ENCODE results near the gene FAM210A. TPM values are rescaled to one million over a fixed set of nuclear protein-coding genes. Genes with fewer than 3 reads are reported as not detected.
"Not testable (repeated sequence)": the region's sequence is repeated elsewhere in the genome, so short reads cannot be mapped to it uniquely, and the experiment has no call there.

FAM210A gene, protein sequence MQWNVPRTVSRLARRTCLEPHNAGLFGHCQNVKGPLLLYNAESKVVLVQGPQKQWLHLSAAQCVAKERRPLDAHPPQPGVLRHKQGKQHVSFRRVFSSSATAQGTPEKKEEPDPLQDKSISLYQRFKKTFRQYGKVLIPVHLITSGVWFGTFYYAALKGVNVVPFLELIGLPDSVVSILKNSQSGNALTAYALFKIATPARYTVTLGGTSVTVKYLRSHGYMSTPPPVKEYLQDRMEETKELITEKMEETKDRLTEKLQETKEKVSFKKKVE
- total RNA-seq = 19.8 TPM

GRCh38 chr18:13726232-13726971, at the start of gene FAM210A, which contains the start of gene RNMT:
Gene FAM210A, minus strand, starts transcription at chr18:13726558. Its CDS starts 44,481 bp downstream, at chr18:13682077.
Gene RNMT, plus strand, starts transcription at chr18:13726673. Its CDS starts 4,845 bp downstream, at chr18:13731518.
- Histone ChIP-seq H3K4me3 (ENCODE audit: low read length in 3 of 3) (peak within 1 kb of the TSS; percentile 91 to 99 (median 98)), H3K27ac (ENCODE audit: low read depth, low read length) (peak within 1 kb of the TSS; percentile 99), H3K27me3 (ENCODE audit: control insufficient read depth in 3 of 3, insufficient read depth in 3 of 3, low read length in 3 of 3) (no peaks in the 10 kb centered on the region), H3K9ac (ENCODE audit: low read depth in 1 of 3, low read length in 3 of 3) (peak within 1 kb of the TSS; percentile 92 to 94 (median 93)), H3K4me1 (ENCODE audit: control insufficient read depth in 3 of 3, insufficient read depth in 3 of 3, low read length in 3 of 3) (peaks cover 12 to 24% (median 19%) of the 10 kb centered on the region in 3 donors), H3K9me3 (ENCODE audit: control insufficient read depth in 3 of 3, low read length in 3 of 3) (no peaks in the 10 kb centered on the region), H3K36me3 (ENCODE audit: control insufficient read depth in 3 of 3, insufficient read depth in 3 of 3, low read length in 3 of 3) (no peaks in the 10 kb centered on the region)

GRCh38 chr18:13775058-13775457, 48.7 kb upstream of the FAM210A start:
- Histone ChIP-seq H3K4me1 (ENCODE audit: control insufficient read depth in 3 of 3, insufficient read depth in 3 of 3, low read length in 3 of 3) (no peaks in the 10 kb centered on the region), H3K27me3 (ENCODE audit: control insufficient read depth in 3 of 3, insufficient read depth in 3 of 3, low read length in 3 of 3) (no peaks in the 10 kb centered on the region), H3K4me3 (ENCODE audit: low read length in 3 of 3) (no peak overlapping the region)

GRCh38 chr18:13762690-13763439, 36.5 kb upstream of the FAM210A start:
- H3K4me3 ChIP-seq (ENCODE audit: low read length in 3 of 3) = no peak overlapping the region
- no peaks in the 10 kb centered on the region for H3K9me3 ChIP-seq (ENCODE audit: control insufficient read depth in 3 of 3, low read length in 3 of 3)
- peaks cover 4 to 26% (median 18%) of the 10 kb centered on the region in 3 donors for H3K36me3 ChIP-seq (ENCODE audit: control insufficient read depth in 3 of 3, insufficient read depth in 3 of 3, low read length in 3 of 3)
- H3K27ac ChIP-seq (ENCODE audit: low read depth, low read length) = no peak overlapping the region
- H3K9ac ChIP-seq (ENCODE audit: low read depth in 1 of 3, low read length in 3 of 3) = no peak overlapping the region
- peaks cover 0 to 5% (median 0%) of the 10 kb centered on the region in 3 donors for H3K4me1 ChIP-seq (ENCODE audit: control insufficient read depth in 3 of 3, insufficient read depth in 3 of 3, low read length in 3 of 3)
- no peaks in the 10 kb centered on the region for H3K27me3 ChIP-seq (ENCODE audit: control insufficient read depth in 3 of 3, insufficient read depth in 3 of 3, low read length in 3 of 3)

More at GRCh38 chr18:13775058-13775457, 48.7 kb upstream of the FAM210A start:
- Histone ChIP-seq H3K9ac (ENCODE audit: low read depth in 1 of 3, low read length in 3 of 3) (no peak overlapping the region), H3K36me3 (ENCODE audit: control insufficient read depth in 3 of 3, insufficient read depth in 3 of 3, low read length in 3 of 3) (no peaks in the 10 kb centered on the region), H3K27ac (ENCODE audit: low read depth, low read length) (no peak overlapping the region), H3K9me3 (ENCODE audit: control insufficient read depth in 3 of 3, low read length in 3 of 3) (no peaks in the 10 kb centered on the region)

GRCh38 chr18:13760047-13760446, 33.7 kb upstream of the FAM210A start:
- Histone ChIP-seq H3K4me3 (ENCODE audit: low read length in 3 of 3) (no peak overlapping the region), H3K9ac (ENCODE audit: low read depth in 1 of 3, low read length in 3 of 3) (no peak overlapping the region), H3K27ac (ENCODE audit: low read depth, low read length) (peak overlapping the region; percentile 25), H3K27me3 (ENCODE audit: control insufficient read depth in 3 of 3, insufficient read depth in 3 of 3, low read length in 3 of 3) (no peaks in the 10 kb centered on the region), H3K9me3 (ENCODE audit: control insufficient read depth in 3 of 3, low read length in 3 of 3) (no peaks in the 10 kb centered on the region), H3K4me1 (ENCODE audit: control insufficient read depth in 3 of 3, insufficient read depth in 3 of 3, low read length in 3 of 3) (peaks cover 0 to 5% (median 0%) of the 10 kb centered on the region in 3 donors), H3K36me3 (ENCODE audit: control insufficient read depth in 3 of 3, insufficient read depth in 3 of 3, low read length in 3 of 3) (peaks cover 12 to 49% (median 37%) of the 10 kb centered on the region in 3 donors)

- peaks cover 22 to 58% (median 47%) of the 10 kb centered on the region in 3 donors for H3K36me3 ChIP-seq (ENCODE audit: control insufficient read depth in 3 of 3, insufficient read depth in 3 of 3, low read length in 3 of 3)
- H3K27me3 ChIP-seq (ENCODE audit: control insufficient read depth in 3 of 3, insufficient read depth in 3 of 3, low read length in 3 of 3) = no peaks in the 10 kb centered on the region
- no peak overlapping the region for H3K4me3 ChIP-seq (ENCODE audit: low read length in 3 of 3)
- H3K9me3 ChIP-seq (ENCODE audit: control insufficient read depth in 3 of 3, low read length in 3 of 3) = no peaks in the 10 kb centered on the region
- H3K9ac ChIP-seq (ENCODE audit: low read depth in 1 of 3, low read length in 3 of 3) = no peak overlapping the region
- no peak overlapping the region for H3K27ac ChIP-seq (ENCODE audit: low read depth, low read length)
- H3K4me1 ChIP-seq (ENCODE audit: control insufficient read depth in 3 of 3, insufficient read depth in 3 of 3, low read length in 3 of 3) = peaks cover 0 to 5% (median 0%) of the 10 kb centered on the region in 3 donors
Measured at GRCh38 chr18:13758622-13759021, 32.3 kb upstream of the FAM210A start.

GRCh38 chr18:13756671-13757070, 30.3 kb upstream of the FAM210A start:
- Histone ChIP-seq H3K36me3 (ENCODE audit: control insufficient read depth in 3 of 3, insufficient read depth in 3 of 3, low read length in 3 of 3) (peaks cover 22 to 53% (median 52%) of the 10 kb centered on the region in 3 donors), H3K27me3 (ENCODE audit: control insufficient read depth in 3 of 3, insufficient read depth in 3 of 3, low read length in 3 of 3) (no peaks in the 10 kb centered on the region), H3K9me3 (ENCODE audit: control insufficient read depth in 3 of 3, low read length in 3 of 3) (no peaks in the 10 kb centered on the region), H3K27ac (ENCODE audit: low read depth, low read length) (no peak overlapping the region), H3K9ac (ENCODE audit: low read depth in 1 of 3, low read length in 3 of 3) (no peak overlapping the region), H3K4me3 (ENCODE audit: low read length in 3 of 3) (no peak overlapping the region), H3K4me1 (ENCODE audit: control insufficient read depth in 3 of 3, insufficient read depth in 3 of 3, low read length in 3 of 3) (peaks cover 0 to 5% (median 0%) of the 10 kb centered on the region in 3 donors)

DNA sequence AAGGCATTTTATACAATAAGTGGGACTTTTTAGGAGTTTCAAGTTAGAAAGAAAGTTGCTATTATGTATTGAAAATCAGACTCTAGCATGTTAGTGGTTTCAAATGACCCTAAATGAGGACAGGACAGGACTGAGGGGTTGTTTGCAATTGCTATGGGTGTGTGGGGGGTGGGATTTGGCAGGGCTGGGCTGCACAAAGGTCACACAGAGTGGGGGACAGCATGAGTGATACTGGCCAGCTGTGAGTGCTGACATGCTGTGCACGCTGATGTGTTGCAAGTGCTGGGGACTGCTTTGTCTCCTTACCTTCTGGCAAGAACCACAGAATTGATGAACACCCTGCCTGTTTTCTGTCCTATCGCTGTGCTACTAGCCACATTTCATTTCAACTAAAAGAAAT, 29.9 kb upstream of the FAM210A start:
- H3K9me3 ChIP-seq (ENCODE audit: control insufficient read depth in 3 of 3, low read length in 3 of 3) = no peaks in the 10 kb centered on the region
- no peaks in the 10 kb centered on the region for H3K27me3 ChIP-seq (ENCODE audit: control insufficient read depth in 3 of 3, insufficient read depth in 3 of 3, low read length in 3 of 3)
- no peak overlapping the region for H3K4me3 ChIP-seq (ENCODE audit: low read length in 3 of 3)
- no peak overlapping the region for H3K27ac ChIP-seq (ENCODE audit: low read depth, low read length)
- peaks cover 0 to 5% (median 0%) of the 10 kb centered on the region in 3 donors for H3K4me1 ChIP-seq (ENCODE audit: control insufficient read depth in 3 of 3, insufficient read depth in 3 of 3, low read length in 3 of 3)
- peaks cover 22 to 52% (median 50%) of the 10 kb centered on the region in 3 donors for H3K36me3 ChIP-seq (ENCODE audit: control insufficient read depth in 3 of 3, insufficient read depth in 3 of 3, low read length in 3 of 3)
- no peak overlapping the region for H3K9ac ChIP-seq (ENCODE audit: low read depth in 1 of 3, low read length in 3 of 3)

DNA sequence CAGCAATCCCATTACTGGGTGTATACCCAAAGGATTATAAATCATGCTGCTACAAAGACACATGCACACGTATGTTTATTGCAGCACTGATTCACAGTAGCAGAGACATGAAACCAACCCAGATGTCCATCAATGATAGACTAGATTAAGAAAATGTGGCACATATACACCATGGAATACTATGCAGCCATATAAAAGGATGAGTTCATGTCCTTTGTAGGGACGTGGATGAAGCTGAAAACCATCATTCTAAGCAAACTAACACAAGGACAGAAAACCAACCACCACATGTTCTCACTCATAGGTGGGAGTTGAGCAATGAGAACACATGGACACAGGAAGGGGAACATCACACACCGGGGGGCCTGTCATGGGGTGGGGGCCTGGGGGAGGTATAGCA, 25.2 kb upstream of the FAM210A start:
- not testable (repeated sequence) for H3K27me3 ChIP-seq (ENCODE audit: control insufficient read depth in 3 of 3, insufficient read depth in 3 of 3, low read length in 3 of 3); H3K9ac ChIP-seq (ENCODE audit: low read depth in 1 of 3, low read length in 3 of 3); H3K9me3 ChIP-seq (ENCODE audit: control insufficient read depth in 3 of 3, low read length in 3 of 3); H3K4me1 ChIP-seq (ENCODE audit: control insufficient read depth in 3 of 3, insufficient read depth in 3 of 3, low read length in 3 of 3); H3K27ac ChIP-seq (ENCODE audit: low read depth, low read length); H3K4me3 ChIP-seq (ENCODE audit: low read length in 3 of 3)
- peaks cover 25 to 66% (median 53%) of the 10 kb centered on the region in 3 donors for H3K36me3 ChIP-seq (ENCODE audit: control insufficient read depth in 3 of 3, insufficient read depth in 3 of 3, low read length in 3 of 3)

GRCh38 chr18:13746633-13747032, 20.3 kb upstream of the FAM210A start:
- Histone ChIP-seq H3K27me3 (ENCODE audit: control insufficient read depth in 3 of 3, insufficient read depth in 3 of 3, low read length in 3 of 3) (no peaks in the 10 kb centered on the region), H3K27ac (ENCODE audit: low read depth, low read length) (no peak overlapping the region), H3K36me3 (ENCODE audit: control insufficient read depth in 3 of 3, insufficient read depth in 3 of 3, low read length in 3 of 3) (peaks cover 21 to 60% (median 42%) of the 10 kb centered on the region in 3 donors), H3K4me1 (ENCODE audit: control insufficient read depth in 3 of 3, insufficient read depth in 3 of 3, low read length in 3 of 3) (no peaks in the 10 kb centered on the region), H3K4me3 (ENCODE audit: low read length in 3 of 3) (no peak overlapping the region), H3K9me3 (ENCODE audit: control insufficient read depth in 3 of 3, low read length in 3 of 3) (no peaks in the 10 kb centered on the region), H3K9ac (ENCODE audit: low read depth in 1 of 3, low read length in 3 of 3) (no peak overlapping the region)

All from skeletal muscle tissue (tissue), 4 donors.